Mucosa of descending colon (tissue), 3 donors: ENCODE measurements around the gene ZNF580. TPM values are rescaled to one million over a fixed set of nuclear protein-coding genes. Genes with fewer than 3 reads are reported as not detected.
A peak's percentile ranks its signal among the peaks of the same experiment; 100 is the strongest.

Experiments
- ATAC-seq: fragments of 200-7000 bp; cut with Tn5 transposase; one replicate; pipeline ENCODE4 v1.9.1; 2020; ENCODE audit warnings: mild to moderate bottlenecking, moderate library complexity
- DNase-seq, 3 donors: peaks; one replicate each; pipeline ENCODE4 v3.0.0-alpha.2; 2020
- H3K36me3 ChIP-seq: fragments of 200-600 bp; one replicate; pipeline ENCODE4 v1.8.0; 2021; ENCODE audit warnings: low read depth, mild to moderate bottlenecking
- H3K4me1 ChIP-seq: fragments of 200-600 bp; one replicate; pipeline ENCODE4 v1.8.0; 2021; ENCODE audit warnings: low read depth, mild to moderate bottlenecking
- H3K4me3 ChIP-seq: fragments of 200-600 bp; one replicate; pipeline ENCODE4 v1.8.0; 2021; ENCODE audit warnings: mild to moderate bottlenecking
- H3K9me3 ChIP-seq: fragments of 200-600 bp; one replicate; pipeline ENCODE4 v1.8.0; 2021; ENCODE audit warnings: mild to moderate bottlenecking
- intact Hi-C, 2 donors: fragments of 100-400 bp; cut with DNase I in 1 of 2; cut with micrococcal nuclease in 1 of 2; formaldehyde crosslinking; loops; one replicate each; pipeline versions ENCODE4 v1.11.0 to v1.11.1; 2022; cut with DNase I, micrococcal nuclease
- total RNA-seq, 3 donors: library from RNA; stranded (reverse); fragmentation: NEBNext Ultra II Directional in 2 of 3; extraction: Animal tissue kit (Norgen Biotek cat#: 25700) in 2 of 3; gene quantifications; one replicate each; pipeline versions ENCODE4 v1.2.1 to v1.2.4, GENCODE V29; 2021 to 2023
- TF ChIP-seq, protein P1 (sequence below): fragments of 200-600 bp; IDR thresholded peaks from one replicate; pipeline ENCODE4 v1.8.0; 2022; ENCODE audit warnings: antibody characterized with exemption, mild to moderate bottlenecking
- donor health status: DM: no; HTN: no; CAD: no; lungs with moderate emphysema.
- donor health status: DM: no; HTN: no; CAD: no.
- donor health status: DM: no; HTN: yes; CAD: no.

Gene ZNF580
- total RNA-seq, 3 donors from 2014 or later: 29.6 to 46.0 (median 31.6) TPM

DNA sequence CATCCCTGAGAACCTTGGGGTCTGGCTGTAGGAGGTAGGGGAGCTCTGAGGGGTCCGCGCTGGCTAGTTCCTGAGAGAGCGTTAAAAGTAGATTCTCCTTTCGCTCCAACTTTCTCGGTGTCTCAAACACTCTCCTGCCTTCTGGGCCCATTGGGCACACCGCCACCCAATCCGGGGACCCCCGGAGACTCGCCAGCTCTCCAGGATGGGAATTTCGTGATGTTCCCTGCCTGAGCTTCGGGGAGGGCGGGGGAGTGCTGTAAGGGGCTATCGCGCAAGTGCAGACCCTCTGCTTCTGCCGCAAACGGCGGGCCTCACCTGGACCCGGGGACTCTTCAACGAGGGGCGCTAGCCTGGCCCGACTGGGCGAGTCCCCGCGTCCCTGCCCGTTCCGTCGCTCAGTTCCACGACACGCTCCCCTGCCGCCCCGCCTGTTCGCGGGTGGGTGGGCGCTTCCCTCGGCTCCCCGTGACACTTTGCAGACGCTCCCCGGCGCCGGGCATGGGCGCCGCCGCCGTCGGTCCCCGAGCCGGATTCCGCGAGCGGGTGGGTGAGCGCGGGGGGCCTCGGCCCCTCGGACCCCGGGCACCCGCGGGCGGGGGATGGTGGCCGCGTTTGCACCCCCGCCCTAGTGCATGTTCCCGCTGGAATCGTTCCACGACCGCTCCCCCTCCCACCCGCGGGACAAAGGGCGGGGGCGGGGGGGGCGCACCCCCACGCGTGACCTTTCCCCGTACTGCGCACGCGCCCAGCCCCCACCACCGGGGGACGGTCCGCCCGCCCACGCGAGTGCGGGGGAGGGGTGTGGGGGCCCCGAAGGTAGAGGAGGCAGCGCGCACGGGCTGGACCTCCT is 7.2 kb downstream of the ZNF580 start, which contains the start of gene CCDC106:
Gene CCDC106, plus strand, starts transcription at position 481 of the 853 bp plus-strand sequence. CDS start 835 bp downstream, outside the sequence.
- DNase-seq (peak; percentile 71 to 79 (median 73)), ATAC-seq (peak; percentile 57)
- peaks cover 18% of the 10 kb centered on the region for H3K4me1 ChIP-seq
- peak within 1 kb of the TSS; percentile 63 for H3K4me3 ChIP-seq
- H3K36me3 ChIP-seq: no peaks in the 10 kb centered on the region
- TF ChIP-seq, protein P1, sequence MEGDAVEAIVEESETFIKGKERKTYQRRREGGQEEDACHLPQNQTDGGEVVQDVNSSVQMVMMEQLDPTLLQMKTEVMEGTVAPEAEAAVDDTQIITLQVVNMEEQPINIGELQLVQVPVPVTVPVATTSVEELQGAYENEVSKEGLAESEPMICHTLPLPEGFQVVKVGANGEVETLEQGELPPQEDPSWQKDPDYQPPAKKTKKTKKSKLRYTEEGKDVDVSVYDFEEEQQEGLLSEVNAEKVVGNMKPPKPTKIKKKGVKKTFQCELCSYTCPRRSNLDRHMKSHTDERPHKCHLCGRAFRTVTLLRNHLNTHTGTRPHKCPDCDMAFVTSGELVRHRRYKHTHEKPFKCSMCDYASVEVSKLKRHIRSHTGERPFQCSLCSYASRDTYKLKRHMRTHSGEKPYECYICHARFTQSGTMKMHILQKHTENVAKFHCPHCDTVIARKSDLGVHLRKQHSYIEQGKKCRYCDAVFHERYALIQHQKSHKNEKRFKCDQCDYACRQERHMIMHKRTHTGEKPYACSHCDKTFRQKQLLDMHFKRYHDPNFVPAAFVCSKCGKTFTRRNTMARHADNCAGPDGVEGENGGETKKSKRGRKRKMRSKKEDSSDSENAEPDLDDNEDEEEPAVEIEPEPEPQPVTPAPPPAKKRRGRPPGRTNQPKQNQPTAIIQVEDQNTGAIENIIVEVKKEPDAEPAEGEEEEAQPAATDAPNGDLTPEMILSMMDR: no peak
- no peaks in the 10 kb centered on the region for H3K9me3 ChIP-seq
- intact Hi-C loops: no loop called here

DNA sequence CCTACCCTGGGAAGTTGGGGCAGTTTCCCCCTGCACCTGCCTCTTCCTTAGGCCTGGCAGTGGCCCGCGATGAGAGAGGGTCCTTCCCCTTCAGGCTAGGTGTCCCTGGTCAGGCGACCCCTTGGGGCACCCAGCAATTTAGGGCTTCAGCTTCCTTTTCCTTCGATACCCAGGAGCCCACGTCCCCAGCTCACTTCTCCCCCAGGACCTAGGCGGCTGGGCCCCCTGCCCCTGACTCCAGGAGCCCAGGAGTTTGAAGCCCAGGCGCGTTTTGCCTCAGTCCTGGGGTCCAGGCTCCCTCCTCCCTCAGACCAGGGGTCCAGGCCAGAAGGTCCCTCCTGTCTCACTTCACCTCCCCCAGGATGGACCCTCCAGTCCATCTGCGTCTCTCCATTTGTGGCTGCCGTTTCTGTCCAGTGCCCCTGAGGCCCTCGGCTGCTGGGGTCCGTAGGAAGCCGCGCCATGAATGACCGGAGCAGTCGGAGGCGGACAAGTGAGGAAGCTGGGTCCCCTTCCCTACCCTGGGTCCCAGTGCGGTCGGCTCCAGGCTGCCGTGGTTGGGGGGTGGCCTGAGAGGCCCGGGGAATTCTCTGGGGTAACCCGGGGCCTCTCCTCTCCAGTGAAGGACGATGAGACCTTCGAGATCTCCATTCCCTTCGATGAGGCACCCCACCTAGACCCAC is 7.9 kb downstream of the ZNF580 start:
- H3K9me3 ChIP-seq: no peaks in the 10 kb centered on the region
- DNase-seq: no peak
- H3K4me3 ChIP-seq: peak overlapping the region; percentile 63
- no peak for ATAC-seq
- TF ChIP-seq, protein P1: no peak
- H3K4me1 ChIP-seq: peaks cover 20% of the 10 kb centered on the region
- intact Hi-C loops: no loop called here
- H3K36me3 ChIP-seq: no peaks in the 10 kb centered on the region

DNA sequence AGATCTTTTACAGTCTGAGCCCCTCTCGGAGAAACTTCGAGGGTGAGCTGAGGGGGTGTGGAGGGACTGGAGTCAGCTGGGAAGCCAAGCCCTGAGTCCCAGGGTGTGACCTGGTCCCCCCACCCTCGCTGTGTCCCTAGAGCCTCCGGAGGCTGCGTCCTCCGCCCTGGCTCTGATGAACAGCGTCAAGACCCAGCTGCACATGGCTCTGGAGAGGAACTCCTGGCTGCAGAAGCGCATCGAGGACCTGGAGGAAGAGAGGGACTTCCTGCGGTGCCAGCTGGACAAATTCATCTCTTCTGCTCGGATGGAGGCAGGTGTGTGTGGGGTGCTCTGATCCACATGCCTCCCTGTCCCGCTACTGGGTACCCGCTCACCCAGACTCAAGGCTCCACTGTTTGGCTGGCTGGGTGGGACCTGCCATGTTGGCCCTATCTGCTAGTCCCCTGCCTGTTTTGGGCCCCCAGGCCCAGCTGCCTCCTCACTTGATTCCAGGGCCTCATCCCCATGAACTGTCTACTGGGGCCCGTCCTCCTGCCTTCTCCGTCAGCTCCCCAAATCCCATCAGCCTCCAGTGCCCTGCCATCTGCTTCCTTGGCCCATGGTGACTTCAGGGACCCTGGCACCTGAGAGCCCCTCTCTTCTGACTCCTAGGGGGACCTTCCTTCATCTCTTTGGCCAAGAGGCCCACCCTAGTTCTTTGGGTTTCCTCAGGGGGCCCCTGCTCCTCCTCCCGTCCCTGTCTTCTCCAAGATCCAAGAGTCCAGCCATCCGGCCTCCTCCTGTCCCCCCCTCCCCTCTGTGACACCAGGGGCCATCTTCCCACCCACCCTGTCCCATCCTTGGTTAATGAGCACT is 8.7 kb downstream of the ZNF580 start:
- Histone ChIP-seq H3K4me3 (no peak overlapping the region), H3K4me1 (peaks cover 15% of the 10 kb centered on the region), H3K36me3 (no peaks in the 10 kb centered on the region), H3K9me3 (no peaks in the 10 kb centered on the region)
- no peak for ATAC-seq
- TF ChIP-seq, protein P1: no peak
- DNase-seq: no peak
- intact Hi-C loops: no loop called here

DNA sequence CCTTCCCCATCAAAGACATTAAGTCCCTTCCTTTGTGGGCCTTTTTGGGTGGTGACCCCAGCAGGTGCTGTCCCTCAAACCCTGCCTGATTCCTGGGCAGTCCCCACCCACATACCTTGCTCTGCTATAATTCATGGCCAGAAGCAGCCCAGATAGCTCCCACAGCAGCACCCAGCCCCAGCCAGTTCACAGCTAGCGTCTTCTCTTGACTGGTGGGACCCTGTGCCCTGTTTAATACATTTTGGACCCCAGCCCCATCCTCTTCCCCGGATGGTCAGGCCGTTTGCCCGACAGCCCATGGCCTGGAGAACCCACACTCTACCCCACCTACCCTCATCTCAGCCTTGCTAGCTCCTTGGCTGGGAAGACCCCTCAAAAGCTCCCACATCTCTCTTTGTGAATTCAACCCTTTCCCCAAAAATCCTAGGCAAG is 9.3 kb downstream of the ZNF580 start:
- intact Hi-C loops: no loop called here
- H3K4me1 ChIP-seq: peaks cover 11% of the 10 kb centered on the region
- TF ChIP-seq, protein P1: no peak
- no peak for ATAC-seq
- H3K4me3 ChIP-seq: no peak overlapping the region
- no peaks in the 10 kb centered on the region for H3K9me3 ChIP-seq
- DNase-seq: no peak
- H3K36me3 ChIP-seq: no peaks in the 10 kb centered on the region

DNA sequence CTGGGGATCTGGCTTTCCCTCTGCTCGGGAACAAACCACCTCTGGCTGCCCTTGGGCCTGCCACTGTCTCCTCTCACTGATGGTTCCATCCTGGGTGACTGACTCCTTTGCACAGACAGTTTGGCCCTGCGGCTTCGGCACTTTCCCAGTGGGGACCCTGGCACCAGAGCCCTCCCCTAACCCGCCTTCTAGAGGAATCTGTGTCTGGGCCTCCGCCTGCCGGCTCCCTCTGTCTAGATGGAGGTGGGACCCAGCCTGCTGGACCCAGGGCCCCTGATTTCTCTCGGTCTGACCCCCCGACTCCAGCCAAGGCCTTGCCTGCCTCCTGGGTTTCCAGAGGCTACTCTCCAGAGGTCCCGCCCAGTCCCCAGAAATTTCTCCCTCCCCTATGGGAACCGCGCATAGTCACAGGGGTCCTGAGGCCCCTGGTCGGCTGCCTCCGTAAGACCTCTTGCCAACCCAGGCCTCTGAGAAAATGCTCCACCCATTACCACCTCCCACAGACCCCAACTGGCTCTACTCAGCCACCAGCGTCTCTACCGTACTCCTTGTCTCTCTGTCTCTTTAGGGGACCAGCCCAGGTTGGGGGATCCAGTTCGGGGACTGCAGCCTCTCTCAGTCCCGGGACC is 9.9 kb downstream of the ZNF580 start:
- intact Hi-C loops: no loop called here
- TF ChIP-seq, protein P1: no peak
- peaks cover 12% of the 10 kb centered on the region for H3K4me1 ChIP-seq

More for the DNA sequence above, 9.9 kb downstream of the ZNF580 start:
- ATAC-seq (no peak), DNase-seq (no peak)
- Histone ChIP-seq H3K4me3 (no peak overlapping the region), H3K36me3 (no peaks in the 10 kb centered on the region), H3K9me3 (no peaks in the 10 kb centered on the region)
